H9 (cell line): ENCODE results near the gene NUP214. TPM values are rescaled to one million over a fixed set of nuclear protein-coding genes. Genes with fewer than 3 reads are reported as not detected.
A peak's percentile ranks its signal among the peaks of the same experiment; 100 is the strongest.

Source experiments
- DNase-seq: peaks from one replicate; pipeline ENCODE4 v3.0.0-alpha.2; 2017
- H2AFZ ChIP-seq: one replicate; pipeline ENCODE4 v1.6.1; 2013; ENCODE audit warnings: mild to moderate bottlenecking, low read length, control low read depth, moderate library complexity
- H2AK5ac ChIP-seq: 2 replicates; pipeline ENCODE4 v1.6.1; 2013; ENCODE audit warnings: low read length, control low read depth, mixed read lengths; ENCODE audit not compliant: insufficient read length
- H2BK120ac ChIP-seq: one replicate; pipeline ENCODE4 v1.6.1; 2013; ENCODE audit warnings: low read depth, mild to moderate bottlenecking, low read length, control low read depth, inconsistent platforms; ENCODE audit not compliant: poor library complexity, severe bottlenecking
- H2BK12ac ChIP-seq: 2 replicates; pipeline ENCODE4 v1.6.1; 2013; ENCODE audit warnings: low read length, control low read depth, mixed read lengths, low read depth; ENCODE audit not compliant: insufficient read length
- H2BK15ac ChIP-seq: 2 replicates; pipeline ENCODE4 v1.6.1; 2013; ENCODE audit warnings: low read depth, low read length, control low read depth
- H2BK20ac ChIP-seq: one replicate; pipeline ENCODE4 v1.6.1; 2013; ENCODE audit warnings: low read depth, mild to moderate bottlenecking, low read length, control low read depth, inconsistent platforms; ENCODE audit not compliant: poor library complexity, severe bottlenecking
- H2BK5ac ChIP-seq: 2 replicates; pipeline ENCODE4 v1.6.1; 2013; ENCODE audit warnings: low read length, control low read depth, mixed read lengths; ENCODE audit not compliant: insufficient read length
- H3K14ac ChIP-seq: 2 replicates; pipeline ENCODE4 v1.6.1; 2013; ENCODE audit warnings: low read length, control low read depth; ENCODE audit not compliant: insufficient read depth
- H3K18ac ChIP-seq: 2 replicates; pipeline ENCODE4 v1.6.1; 2013; ENCODE audit warnings: low read depth, mild to moderate bottlenecking, mixed read lengths, low read length, control low read depth; ENCODE audit not compliant: insufficient read length
- H3K23ac ChIP-seq: 2 replicates; pipeline ENCODE4 v1.6.1; 2013; ENCODE audit warnings: low read length, control low read depth, mixed read lengths, low read depth; ENCODE audit not compliant: insufficient read length
- H3K23me2 ChIP-seq: 2 replicates; pipeline ENCODE4 v1.6.1; 2013; ENCODE audit warnings: low read depth, mild to moderate bottlenecking, mixed read lengths, low read length, control low read depth; ENCODE audit not compliant: insufficient read length, poor library complexity, severe bottlenecking
- H3K27ac ChIP-seq: 2 replicates; pipeline ENCODE4 v1.5.1; 2013; ENCODE audit warnings: low read length, control low read depth, mixed read lengths, low read depth; ENCODE audit not compliant: insufficient read length
- H3K27me3 ChIP-seq: 2 replicates; pipeline ENCODE4 v1.6.1; 2013; ENCODE audit warnings: low read length, control low read depth, inconsistent platforms; ENCODE audit not compliant: insufficient read depth
- H3K4ac ChIP-seq: 2 replicates; pipeline ENCODE4 v1.6.1; 2013; ENCODE audit warnings: low read depth, mild to moderate bottlenecking, control low read depth, inconsistent platforms, low read length, moderate library complexity
- H3K4me1 ChIP-seq: 2 replicates; pipeline ENCODE4 v1.6.1; 2013; ENCODE audit warnings: low read length, control low read depth, inconsistent platforms; ENCODE audit not compliant: insufficient read depth
- H3K4me2 ChIP-seq: 2 replicates; pipeline ENCODE4 v1.6.1; 2013; ENCODE audit warnings: low read length, control low read depth, mixed read lengths; ENCODE audit not compliant: insufficient read length, insufficient read depth
- H3K56ac ChIP-seq: 2 replicates; pipeline ENCODE4 v1.6.1; 2013; ENCODE audit warnings: low read depth, mild to moderate bottlenecking, mixed read lengths, low read length, control low read depth; ENCODE audit not compliant: insufficient read length
- H3K79me1 ChIP-seq: 2 replicates; pipeline ENCODE4 v1.6.1; 2013; ENCODE audit warnings: low read depth, mild to moderate bottlenecking, moderate library complexity, low read length, control low read depth, inconsistent platforms; ENCODE audit not compliant: insufficient read depth, poor library complexity, severe bottlenecking
- H3K79me2 ChIP-seq: 2 replicates; pipeline ENCODE4 v1.6.1; 2013; ENCODE audit warnings: low read length, control low read depth, inconsistent platforms; ENCODE audit not compliant: insufficient read depth
- H3K9ac ChIP-seq: 2 replicates; pipeline ENCODE4 v1.6.1; 2013; ENCODE audit warnings: low read length, control low read depth, mixed read lengths; ENCODE audit not compliant: insufficient read length; ENCODE audit errors: extremely low read depth
- H3K9me3 ChIP-seq: one replicate; pipeline ENCODE4 v1.6.1; 2013; ENCODE audit warnings: low read depth, low read length, inconsistent platforms; ENCODE audit not compliant: control insufficient read depth
- H3T11ph ChIP-seq: one replicate; pipeline ENCODE4 v1.6.1; 2013; ENCODE audit warnings: mild to moderate bottlenecking, low read length, control low read depth, inconsistent platforms
- H4K20me1 ChIP-seq: one replicate; pipeline ENCODE4 v1.6.1; 2013; ENCODE audit not compliant: control insufficient read depth, insufficient read length, insufficient read depth
- H4K5ac ChIP-seq: 2 replicates; pipeline ENCODE4 v1.6.1; 2013; ENCODE audit warnings: low read depth, mild to moderate bottlenecking, mixed read lengths, low read length, control low read depth; ENCODE audit not compliant: insufficient read length
- H4K8ac ChIP-seq: replicated peaks from 2 replicates; pipeline ENCODE4 v1.6.1; 2013; ENCODE audit warnings: low read length, control low read depth, mixed read lengths, low read depth; ENCODE audit not compliant: insufficient read length
- H4K91ac ChIP-seq: 2 replicates; pipeline ENCODE4 v1.6.1; 2013; ENCODE audit warnings: low read depth, mild to moderate bottlenecking, moderate library complexity, mixed read lengths, low read length, control low read depth; ENCODE audit not compliant: insufficient read length
- H3K27ac Mint-ChIP-seq, 3 experiments: 2 replicates in 2 of 3; 3 replicates in 1 of 3; pipeline ENCODE4 v1.8.0; 2020 to 2021; ENCODE audit warnings: mixed read lengths in 3 of 3, mild to moderate bottlenecking in 1 of 3, moderate library complexity in 1 of 3
- H3K27me3 Mint-ChIP-seq: 2 replicates; pipeline ENCODE4 v1.8.0; 2021; ENCODE audit warnings: low read depth, mild to moderate bottlenecking, moderate library complexity, mixed read lengths
- H3K36me3 Mint-ChIP-seq, 3 experiments: 2 replicates in 2 of 3; 3 replicates in 1 of 3; pipeline ENCODE4 v1.8.0; 2020 to 2021; ENCODE audit warnings: low read depth in 3 of 3, mixed read lengths in 3 of 3; ENCODE audit not compliant: insufficient read depth in 1 of 3
- H3K4me1 Mint-ChIP-seq, 2 experiments: 2 replicates each; pipeline ENCODE4 v1.8.0; 2020; ENCODE audit warnings: mixed read lengths in 2 of 2
- H3K4me3 Mint-ChIP-seq, 2 experiments: 2 replicates in 1 of 2; 3 replicates in 1 of 2; pipeline ENCODE4 v1.8.0; 2020 to 2021; ENCODE audit warnings: mild to moderate bottlenecking in 2 of 2, mixed read lengths in 2 of 2, moderate library complexity in 1 of 2
- H3K9me3 Mint-ChIP-seq, 2 experiments: 2 replicates in 1 of 2; 3 replicates in 1 of 2; pipeline ENCODE4 v1.8.0; 2020; ENCODE audit warnings: mild to moderate bottlenecking in 2 of 2, mixed read lengths in 2 of 2, moderate library complexity in 1 of 2
- CTCF ChIP-seq: fragments of 200-600 bp; sonication (generic); conservative IDR thresholded peaks from 3 replicates; pipeline ENCODE4 v1.8.0; 2021; ENCODE audit warnings: antibody characterized with exemption, mild to moderate bottlenecking
- WGBS: extraction: QIAGEN DNeasy Blood & Tissue Kit; methylation state at CpG from one replicate; pipeline ENCODE4 v1.1.7; 2013; ENCODE audit warnings: missing lambda C conversion rate, low lambda C conversion rate, mixed read lengths; ENCODE audit not compliant: insufficient read length; ENCODE audit errors: extremely low coverage; 5-methylcytosine and 5-hydroxymethylcytosine counted together
- total RNA-seq: library from RNA; stranded (reverse); gene quantifications from 2 replicates; pipeline ENCODE4 v1.2.1, GENCODE V29; 2021

Gene NUP214
- total RNA-seq, 1 experiment from 2014 or later: 53.8 TPM

- Histone ChIP-seq H3K23ac (no peak overlapping the region), H3K23me2 (no peaks in the 10 kb centered on the region), H2BK120ac (no peak overlapping the region), H4K20me1 (peaks cover 2% of the 10 kb centered on the region), H4K8ac (no peak overlapping the region), H4K91ac (no peak overlapping the region), H2BK15ac (no peak overlapping the region), H3K56ac (no peak overlapping the region), H3K4me1 (peaks cover 13% of the 10 kb centered on the region; the same call in 1 of the 2 replicates), H3K79me2 (no peaks in the 10 kb centered on the region), H4K5ac (no peak overlapping the region), H2AFZ (no peak overlapping the region), H2BK20ac (no peak overlapping the region), H2AK5ac (no peak overlapping the region), H3K27me3 (no peaks in the 10 kb centered on the region), H2BK12ac (no peak overlapping the region), H3K4ac (no peak overlapping the region), H3K79me1 (no peaks in the 10 kb centered on the region), H3K27ac (no peak overlapping the region), H3T11ph (no peak overlapping the region), H2BK5ac (no peak overlapping the region), H3K18ac (no peak overlapping the region), H3K9ac (no peak overlapping the region), H3K9me3 (no peaks in the 10 kb centered on the region), H3K4me2 (no peak overlapping the region), H3K14ac (no peak overlapping the region)
- H3K4me3 Mint-ChIP-seq: peak overlapping the region in 1 of 2 experiments; percentile 67; a peak in 3 of 5 replicates
- no peaks in the 10 kb centered on the region for H3K27me3 Mint-ChIP-seq
- H3K27ac Mint-ChIP-seq: peak overlapping the region; percentile 91 to 97 (median 93)
- WGBS: no CpG with 5 or more reads among the region's 9 CpGs
- H3K36me3 Mint-ChIP-seq: peaks cover 27 to 67% (median 43%) of the 10 kb centered on the region in 3 experiments; a peak in 6 of 7 replicates
- H3K9me3 Mint-ChIP-seq: no peaks in the 10 kb centered on the region; a peak in 1 of 5 replicates
- no peak for DNase-seq
- no peak for TF ChIP-seq CTCF
- peaks cover 40 to 50% of the 10 kb centered on the region in 2 experiments for H3K4me1 Mint-ChIP-seq
These were observed 22.4 kb upstream of the NUP214 start for GRCh38 chr9:131103024-131103423.
